DMS114 treated with DMSO at 0.1 percent for 48 hours (cell line): ENCODE data around the gene GNG11.

Experiments
- DNase-seq: peaks from one replicate; lab custom pipeline; 2025; ENCODE audit not compliant: unreplicated experiment; lab: John Stamatoyannopoulos, UW

GNG11 gene

GRCh38 chr7:93921607-93922566 lies at the start of gene GNG11:
Gene GNG11 (plus strand): TSS chr7:93921735. CDS start chr7:93922138, 403 bp downstream.
- peak; percentile 41 for DNase-seq

DNA sequence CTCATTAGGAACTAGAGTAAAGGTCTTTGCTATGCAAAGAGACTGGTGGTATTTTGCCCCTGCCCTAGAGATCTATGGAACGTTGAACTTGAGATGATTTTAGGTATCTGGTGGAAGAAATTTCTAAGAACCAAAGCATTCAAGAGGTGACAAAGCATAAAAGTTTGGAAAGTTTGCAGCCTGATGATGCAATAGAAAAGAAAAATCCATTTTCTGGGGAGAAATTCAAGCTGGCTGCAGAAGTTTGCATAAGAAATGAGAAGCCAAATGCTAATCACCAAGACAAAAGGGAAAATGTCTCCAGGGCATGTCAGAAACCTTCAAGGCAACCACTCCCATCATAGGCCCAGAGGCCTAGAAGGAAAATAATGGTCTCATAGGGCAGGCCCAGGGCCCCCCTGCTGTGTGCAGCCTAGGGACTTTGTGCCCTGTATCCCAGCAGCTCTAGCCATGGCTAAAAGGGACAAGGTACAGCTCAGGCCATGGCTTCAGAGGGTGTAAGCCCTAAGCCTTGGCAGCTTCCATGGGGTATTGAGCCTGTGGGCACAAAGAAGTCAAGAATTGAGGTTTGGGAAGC lies 47.4 kb upstream of the GNG11 start:
- no peak for DNase-seq

DNA sequence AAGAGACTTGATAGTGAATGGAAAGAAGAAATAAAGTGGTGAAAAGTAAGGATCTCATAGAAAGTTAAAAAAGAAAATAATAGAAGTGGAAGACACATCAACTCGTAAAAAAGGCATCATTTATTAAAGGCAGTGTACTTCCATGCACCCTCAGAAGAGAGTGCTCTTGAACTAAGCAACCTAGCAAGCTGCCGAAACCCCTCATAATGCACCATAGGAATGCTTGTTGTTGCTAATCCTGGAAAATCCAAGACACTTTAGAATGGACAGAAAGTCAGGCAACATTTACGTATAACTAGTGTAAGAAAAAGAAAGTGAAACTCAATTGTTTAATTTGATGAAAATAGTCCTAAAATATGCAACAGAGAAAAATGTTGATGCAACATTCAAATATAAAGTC lies 43.8 kb upstream of the GNG11 start:
- no peak for DNase-seq

DNA sequence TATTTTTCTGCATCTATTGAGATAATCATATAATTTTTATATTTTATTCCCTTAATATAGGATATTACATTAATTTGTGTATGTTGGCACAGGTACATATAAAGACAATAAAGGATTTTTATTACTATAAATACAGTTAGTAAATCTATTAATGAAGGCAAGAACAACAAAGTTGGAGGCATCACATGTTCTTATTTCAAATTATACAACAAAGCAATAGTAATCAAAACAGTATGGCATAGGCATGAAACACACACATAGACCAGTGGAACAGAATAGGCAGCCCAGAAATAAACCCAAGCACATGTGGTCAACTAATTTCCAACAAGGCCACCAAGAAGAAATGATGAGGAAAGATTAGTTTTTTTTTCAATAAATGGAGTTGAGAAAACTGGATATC lies 42.2 kb upstream of the GNG11 start:
- no peak for DNase-seq

DNA sequence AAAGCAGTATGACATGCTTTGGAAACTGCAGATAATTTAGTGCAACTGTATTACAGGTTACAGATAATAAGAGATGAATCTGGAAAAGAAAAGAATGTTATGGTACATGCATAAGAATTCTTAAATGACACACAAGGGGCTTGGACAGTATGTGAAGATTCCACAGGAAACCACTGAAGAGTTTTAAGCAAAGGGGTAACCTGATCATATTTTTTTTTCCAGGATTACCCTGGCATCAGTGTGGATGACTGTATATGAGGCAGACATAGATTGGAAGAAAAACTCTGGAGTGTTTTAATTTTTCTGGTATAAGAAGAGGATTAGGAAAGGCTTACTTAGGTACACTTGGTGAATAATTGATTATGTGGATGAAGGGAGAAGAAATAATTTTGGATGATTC lies 39.1 kb upstream of the GNG11 start:
- DNase-seq, result no peak

GRCh38 chr7:93883078-93883916 lies 38.2 kb upstream of the GNG11 start:
- no peak for DNase-seq

- DNase-seq, result no peak
These were observed 37.6 kb upstream of the GNG11 start for GRCh38 chr7:93883917-93884345.

DNA sequence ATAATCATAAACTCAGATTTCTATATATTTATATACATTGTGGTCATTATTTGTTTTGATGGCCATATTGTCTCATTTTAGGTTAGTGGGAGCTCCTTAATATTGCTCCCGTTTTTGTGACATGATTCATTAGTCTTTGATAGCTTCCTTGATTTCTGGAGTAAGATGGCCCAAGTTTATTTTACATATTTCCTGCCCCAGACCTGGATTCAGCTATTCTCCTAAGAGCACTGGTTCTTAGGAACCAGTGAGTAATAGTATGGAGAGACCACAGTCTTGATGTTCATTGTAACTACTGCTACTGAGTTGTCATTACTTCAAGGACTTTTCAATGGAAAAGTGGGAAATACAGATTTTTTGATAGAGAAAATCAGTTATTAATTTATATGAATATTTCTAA lies 37.0 kb upstream of the GNG11 start:
- DNase-seq, result no peak

- DNase-seq, result no peak
These were observed 32.3 kb upstream of the GNG11 start for GRCh38 chr7:93889261-93889660.

- DNase-seq, result peak; percentile 27
These were observed 31.5 kb upstream of the GNG11 start for GRCh38 chr7:93890041-93890463.

- DNase-seq, result no peak
These were observed 31.0 kb upstream of the GNG11 start, which contains the start of gene TFPI2 for GRCh38 chr7:93890464-93891068. Gene TFPI2 (minus strand): TSS chr7:93890753. CDS start chr7:93890678, 75 bp downstream.

GRCh38 chr7:93894426-93894825 lies 27.1 kb upstream of the GNG11 start:
- no peak for DNase-seq

DNA sequence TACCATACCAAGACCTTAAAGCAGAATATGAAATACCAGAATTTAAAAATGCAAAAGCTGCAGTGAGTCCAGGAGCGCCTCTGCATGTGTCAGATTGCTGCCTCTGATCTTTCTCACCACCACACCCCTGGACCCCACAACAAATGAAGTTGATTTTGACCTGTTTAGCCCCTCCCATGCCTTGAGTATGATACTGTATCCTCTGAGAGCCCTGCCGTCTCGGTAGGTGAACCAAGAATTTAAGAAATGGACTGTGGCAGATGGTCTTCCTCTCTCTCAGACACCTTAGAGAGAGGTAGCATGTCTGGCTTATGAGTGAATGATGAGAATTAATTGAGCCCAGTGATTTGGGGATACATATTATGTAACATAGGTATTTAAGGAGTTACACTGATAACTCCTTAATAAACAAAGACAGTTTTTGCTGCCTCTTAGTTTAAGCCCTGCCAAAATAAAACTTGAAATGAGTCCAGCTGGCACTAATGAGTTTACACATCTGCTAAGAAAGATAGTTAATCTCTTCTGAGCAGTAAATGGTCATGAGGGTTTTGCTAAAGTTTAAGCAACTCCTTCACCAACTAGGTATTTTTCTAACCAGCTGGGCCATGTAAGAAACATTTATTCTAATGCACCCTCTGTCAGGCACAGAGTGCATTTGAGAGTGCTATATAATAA lies 26.4 kb upstream of the GNG11 start:
- no peak for DNase-seq

DNA sequence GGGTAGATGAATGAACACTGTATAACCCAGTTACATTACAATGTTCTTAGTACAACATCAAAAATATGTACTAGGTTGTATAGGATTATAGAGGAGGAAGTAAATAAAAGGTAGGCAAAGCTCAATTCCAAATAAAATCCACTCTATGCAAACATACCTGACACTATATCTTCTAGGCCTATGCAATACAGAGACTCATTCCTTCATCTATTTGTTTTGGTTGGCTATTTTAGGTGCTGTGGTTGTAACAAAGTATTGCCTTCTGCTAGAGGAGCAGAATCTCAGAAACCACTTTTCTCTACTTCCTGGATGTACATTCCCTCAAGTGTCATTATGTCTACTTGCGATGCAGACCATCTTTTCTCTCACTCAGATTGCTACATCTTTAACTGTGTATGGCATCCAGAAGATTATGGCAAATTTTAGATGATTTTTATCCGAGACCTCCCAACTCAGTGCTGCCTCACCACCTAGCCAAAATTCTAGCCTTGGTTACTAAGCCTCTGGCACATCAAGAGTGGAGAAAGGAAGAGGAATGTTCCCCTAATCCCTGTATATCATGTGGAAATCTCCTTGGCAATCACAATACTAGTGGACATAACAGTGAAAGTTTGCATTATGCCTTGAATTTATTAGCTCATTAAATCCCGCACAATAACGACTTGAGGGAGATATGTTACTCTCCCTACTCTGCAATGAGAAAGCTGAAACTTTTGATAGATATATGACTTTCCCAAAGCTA lies 25.5 kb upstream of the GNG11 start:
- DNase-seq, result no peak

GRCh38 chr7:93897680-93898079 lies 23.9 kb upstream of the GNG11 start:
- no peak for DNase-seq

DNA sequence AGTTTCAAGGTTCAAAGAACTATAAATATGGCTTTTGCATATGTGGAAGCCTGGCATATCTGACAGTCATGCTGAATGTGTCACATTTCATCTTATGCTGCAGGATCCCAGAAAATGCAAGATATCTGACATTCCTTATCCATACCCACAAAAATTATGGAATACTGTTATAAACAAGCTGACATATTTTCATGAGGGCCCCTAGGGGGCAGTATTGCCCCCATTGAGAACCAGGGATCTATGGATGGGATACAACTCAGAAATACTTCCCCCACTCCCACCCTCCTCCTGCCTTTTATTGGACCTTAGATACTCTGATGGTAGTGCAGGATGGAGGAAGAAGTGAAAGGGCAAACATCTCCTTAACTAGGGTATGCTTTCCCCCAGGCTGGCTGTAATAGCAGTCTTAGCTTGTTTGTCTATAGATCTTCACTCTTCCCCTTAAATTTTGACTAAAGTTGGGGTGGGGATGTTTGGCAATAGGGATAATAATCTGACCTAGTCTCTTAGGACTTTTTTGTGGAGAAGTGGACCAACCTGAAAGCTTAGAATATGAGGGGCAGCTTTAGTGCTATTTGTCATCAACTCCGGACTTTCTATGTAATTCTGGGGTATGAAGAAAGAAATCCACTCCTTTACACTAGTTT lies 18.6 kb upstream of the GNG11 start:
- DNase-seq, result no peak

DNA sequence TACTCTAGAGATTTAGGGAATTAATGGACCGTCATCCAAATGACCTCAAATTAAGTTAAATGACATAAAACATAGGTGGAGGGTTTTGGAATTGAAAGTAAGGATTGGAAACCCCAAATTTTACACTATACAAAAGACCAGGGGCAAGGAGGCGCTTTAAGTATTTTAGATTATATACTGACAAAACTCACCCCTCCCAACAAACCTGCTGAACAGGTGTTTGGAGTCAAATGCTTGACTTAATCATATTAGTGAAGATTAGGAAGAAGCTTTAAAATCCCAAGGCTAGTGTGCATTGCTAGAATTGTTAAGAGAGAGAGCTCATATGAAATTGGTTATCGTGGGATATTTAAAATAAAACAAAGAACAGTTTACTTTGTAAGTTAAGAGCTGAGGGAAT lies 15.3 kb upstream of the GNG11 start, which contains the start of gene GNGT1:
GNGT1 (plus strand) TSS at position 301 of the 400 bp plus-strand sequence. CDS start 180 bp downstream, outside the sequence.
- DNase-seq, result no peak

- DNase-seq, result no peak
These were observed 11.2 kb upstream of the GNG11 start for GRCh38 chr7:93910076-93910994.
